GM19035 (cell line): Measurements from ENCODE around the gene GATAD2B.
A peak's percentile ranks its signal among the peaks of the same experiment; 100 is the strongest.
"Not testable (repeated sequence)": the region's sequence is repeated elsewhere in the genome, so short reads cannot be mapped to it uniquely, and the experiment has no call there.

ENCODE experiments used
- ATAC-seq: cut with Tn5 transposase; IDR thresholded peaks from one replicate; pipeline ENCODE4 v1.9.1; 2021; ENCODE audit not compliant: unreplicated experiment

Gene GATAD2B

DNA sequence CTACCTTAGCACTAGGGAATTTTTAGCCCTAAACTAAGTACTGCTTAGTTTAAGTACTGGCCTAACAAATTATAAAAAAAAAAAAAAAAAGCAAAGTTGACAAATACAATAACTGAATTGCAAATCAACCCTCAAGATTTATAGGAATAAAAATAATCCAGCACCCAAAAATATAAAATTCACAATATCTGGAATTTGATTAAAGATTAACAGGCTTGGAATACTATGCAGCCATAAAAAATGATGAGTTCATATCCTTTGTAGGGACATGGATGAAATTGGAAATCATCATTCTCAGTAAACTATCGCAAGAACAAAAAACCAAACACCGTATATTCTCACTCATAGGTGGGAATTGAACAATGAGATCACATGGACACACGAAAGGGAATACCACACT lies 78.4 kb downstream of the GATAD2B start:
- ATAC-seq = not testable (repeated sequence)

DNA sequence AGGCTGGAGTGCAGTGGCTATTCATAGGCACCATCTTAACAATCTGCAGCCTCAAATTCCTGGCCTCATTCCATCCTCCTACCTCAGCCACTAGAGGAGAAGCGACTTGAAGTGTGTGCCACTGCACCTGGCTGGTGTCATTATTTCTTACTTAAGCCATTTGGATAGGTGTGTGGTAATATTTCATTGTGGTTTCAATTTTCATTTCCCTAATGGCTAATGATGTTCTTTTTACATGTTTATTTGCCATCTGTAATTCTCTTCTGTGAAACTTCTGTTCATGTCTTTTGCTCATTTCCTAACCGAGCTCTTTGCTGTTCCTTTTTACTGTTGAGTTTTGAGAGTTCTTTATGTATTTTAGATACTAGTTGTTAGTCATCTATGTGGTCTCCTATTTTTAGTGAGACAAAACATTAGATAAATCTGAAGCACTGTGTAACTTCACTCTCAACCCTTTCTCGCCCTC lies 80.7 kb downstream of the GATAD2B start:
- ATAC-seq = peak; percentile 76

DNA sequence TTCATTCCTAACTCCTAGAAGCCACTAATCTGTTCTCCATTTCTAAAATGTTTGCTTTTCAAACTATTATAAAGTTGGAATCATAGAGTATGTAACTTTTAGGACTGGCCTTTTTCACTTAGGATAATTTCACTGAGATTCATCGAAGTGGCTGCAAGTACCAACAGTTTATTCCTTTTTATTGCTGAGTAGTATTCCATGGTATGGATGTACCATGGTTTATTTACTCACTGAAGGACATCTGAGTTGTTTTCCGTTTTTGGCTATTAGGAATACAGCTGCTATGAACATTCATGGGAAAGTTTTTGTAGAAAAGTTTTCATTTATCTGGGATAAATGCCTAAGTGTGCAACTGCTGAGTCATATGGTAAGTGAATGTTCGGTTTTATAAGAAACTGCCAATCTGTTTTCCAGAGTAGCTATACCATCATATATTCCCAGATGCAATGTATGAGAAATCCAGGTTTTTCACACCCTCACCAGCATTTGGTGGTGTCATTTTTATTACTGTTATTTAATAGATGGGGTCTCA lies 81.2 kb downstream of the GATAD2B start:
- ATAC-seq = no peak

DNA sequence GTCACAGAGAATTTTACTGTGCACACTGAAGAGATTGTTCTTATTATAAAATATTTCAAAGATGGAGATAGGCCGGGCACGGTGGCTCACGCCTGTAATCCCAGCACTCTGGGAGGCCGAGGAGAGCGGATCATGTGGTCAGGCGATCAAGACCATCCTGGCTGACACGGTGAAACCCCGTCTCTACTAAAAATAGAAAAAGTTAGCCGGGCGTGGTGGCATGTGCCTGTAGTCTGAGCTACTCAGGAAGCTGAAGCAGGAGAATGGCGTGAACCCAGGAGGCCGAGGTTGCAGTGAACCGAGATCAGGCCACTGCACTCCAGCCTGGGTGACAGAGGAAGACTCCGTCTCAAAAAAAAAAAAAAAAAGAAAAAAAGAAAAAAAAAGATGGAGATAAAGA lies 82.0 kb downstream of the GATAD2B start:
- not testable (repeated sequence) for ATAC-seq

DNA sequence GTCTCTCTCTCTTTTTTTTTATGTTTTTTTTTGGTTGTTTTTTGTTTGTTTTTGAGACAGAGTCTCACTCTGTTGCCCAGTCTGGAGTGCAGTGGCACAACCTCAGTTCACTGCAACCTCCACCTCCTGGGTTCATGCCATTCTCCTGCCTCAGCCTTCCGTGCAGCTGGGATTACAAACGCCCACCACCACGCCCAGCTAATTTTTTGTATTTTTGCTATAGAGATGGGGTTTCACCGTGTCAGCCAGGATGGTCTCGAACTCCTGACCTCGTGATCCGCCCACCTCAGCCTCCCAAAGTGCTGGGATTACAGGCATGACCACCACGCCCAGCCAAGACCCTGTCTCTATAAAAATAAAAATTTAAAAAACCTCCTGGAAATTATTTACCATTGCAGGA lies 88.8 kb downstream of the GATAD2B start:
- not testable (repeated sequence) for ATAC-seq

DNA sequence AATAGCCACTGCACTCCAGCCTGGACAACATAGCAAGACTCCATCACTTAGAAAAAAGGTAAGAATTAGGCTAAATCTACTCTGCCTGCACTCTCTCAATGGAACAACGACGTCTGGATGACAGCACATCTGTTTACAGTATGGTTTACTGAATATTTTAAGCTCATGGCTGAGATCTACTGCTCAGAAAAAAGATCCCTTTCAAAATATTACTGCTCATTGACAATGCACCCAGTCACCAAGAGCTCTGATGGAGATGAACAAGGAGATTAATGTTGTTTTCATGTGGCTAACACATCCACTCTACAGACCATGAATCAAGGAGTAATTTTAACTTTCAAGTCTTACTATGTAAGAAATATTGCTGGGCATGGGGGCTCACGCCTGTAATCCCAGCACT lies 89.6 kb downstream of the GATAD2B start:
- ATAC-seq = no peak

DNA sequence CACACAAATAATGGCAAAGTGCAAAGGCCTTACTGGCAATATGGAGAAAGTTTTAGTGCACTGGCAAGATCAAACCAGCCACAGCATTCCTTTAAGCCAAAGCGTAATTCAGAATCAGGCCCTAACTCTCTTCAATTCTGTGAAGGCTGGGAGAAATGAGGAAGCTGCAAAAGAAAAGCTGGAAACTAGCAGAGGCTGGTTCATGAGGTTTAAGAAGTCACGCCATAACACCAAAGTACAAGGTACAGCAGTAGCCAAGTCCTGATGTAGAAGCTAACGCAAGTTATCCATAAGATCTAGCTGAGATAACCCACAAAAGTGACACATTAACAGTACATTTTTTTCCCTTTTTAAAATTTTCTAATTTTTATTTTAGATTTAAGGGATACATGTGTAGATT lies 90.5 kb downstream of the GATAD2B start:
- ATAC-seq = no peak

DNA sequence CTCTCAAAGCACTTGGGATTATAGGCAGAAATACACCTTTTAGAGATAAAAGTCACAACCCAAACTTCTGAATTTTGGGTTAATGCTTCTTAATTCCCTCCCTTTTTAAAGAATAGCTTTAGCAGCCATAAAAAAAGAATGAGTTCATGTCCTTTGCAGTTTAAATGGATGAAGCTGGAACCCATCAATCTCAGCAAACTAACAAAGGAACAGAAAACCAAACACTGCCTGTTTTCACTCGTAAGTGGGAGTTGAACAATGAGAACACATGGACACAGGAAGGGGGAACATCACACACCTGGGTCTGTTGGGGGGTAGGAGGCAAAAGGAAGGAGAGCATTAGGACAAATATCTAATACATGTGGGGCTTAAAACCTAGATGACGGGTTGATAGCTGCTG lies 91.7 kb downstream of the GATAD2B start:
- ATAC-seq = no peak

DNA sequence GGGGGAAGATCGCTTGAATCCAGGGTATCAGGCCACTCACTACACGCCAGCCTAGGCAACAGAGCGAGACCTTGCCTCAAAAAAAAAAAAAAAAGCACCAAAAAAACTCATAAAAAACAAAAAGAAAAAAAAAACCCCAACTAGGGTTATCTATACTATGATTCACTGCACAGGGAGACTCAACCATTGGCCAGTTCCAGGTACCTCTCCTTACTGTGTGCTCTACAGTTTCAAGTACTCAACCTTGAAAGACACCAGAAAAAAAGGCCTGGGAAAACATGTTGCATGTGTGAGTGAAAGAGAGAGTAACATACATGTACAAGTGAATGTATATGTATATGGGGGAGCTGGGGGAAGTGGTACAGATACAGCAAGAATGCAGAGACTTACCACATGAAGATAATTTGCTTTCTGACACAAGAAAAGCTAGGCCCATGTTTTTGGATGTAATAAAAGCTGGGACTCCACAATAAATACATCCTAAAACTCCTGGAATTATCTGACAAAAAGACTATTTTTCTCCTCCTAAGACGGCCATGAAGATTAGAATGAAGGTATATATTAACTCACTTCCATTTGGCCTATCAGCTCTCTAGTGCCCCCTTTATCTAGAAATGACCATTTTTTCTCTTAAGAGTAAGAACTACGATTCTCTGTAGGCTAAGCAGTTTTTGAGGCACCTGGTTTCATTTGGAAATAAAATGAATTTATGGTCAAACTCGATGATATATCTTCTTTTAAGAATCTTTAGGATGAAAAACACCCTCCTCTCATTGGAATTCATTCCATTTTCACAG lies 95.4 kb downstream of the GATAD2B start:
- no peak for ATAC-seq

DNA sequence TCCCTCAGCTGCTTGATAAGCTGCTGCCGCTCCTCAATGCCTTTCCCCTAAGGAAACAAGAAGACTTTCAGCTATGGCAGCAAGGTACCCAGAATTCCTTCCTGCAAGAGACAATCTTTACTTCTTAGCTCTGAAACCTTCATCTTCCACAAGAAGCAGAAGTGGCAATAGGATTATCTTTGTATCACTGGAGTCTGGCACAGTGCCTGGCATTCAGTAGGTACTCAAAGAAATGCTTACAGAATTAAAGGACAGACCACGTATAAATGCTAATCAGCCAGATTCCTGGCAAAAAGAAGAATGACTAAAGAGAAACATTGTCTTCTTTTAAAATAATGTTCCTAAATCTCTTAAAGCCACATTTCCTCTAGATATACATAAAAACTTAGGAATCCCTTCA lies 103.9 kb downstream of the GATAD2B start:
- ATAC-seq = no peak

DNA sequence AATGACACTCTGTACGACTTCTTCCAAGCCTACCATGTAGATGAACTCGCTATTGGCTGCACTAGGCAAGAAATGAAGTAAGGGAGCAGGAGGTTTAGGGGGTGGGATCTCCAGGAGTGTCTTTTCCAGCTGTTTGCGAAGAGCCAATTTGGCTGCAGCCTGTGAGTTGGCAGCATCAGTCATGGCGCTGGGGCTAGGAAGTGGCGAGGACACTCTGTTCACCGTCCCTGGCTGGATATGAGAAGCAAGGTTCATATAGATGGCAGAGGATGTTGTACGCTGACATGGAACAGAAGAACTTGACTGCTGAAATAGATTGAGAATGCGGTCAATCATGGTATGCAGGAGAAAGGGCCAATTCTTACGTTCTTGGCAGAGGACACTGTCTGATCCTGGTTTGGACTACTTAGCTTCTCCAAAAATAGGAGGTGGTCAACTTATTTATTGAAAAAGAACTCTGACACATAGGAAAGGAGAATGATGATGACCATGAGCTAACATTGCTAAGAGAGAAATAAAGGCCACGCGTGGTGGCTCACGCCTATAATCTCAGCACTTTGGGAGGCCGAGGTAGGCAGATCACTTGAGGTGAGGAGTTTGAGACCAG lies 106.4 kb downstream of the GATAD2B start:
- ATAC-seq = no peak

DNA sequence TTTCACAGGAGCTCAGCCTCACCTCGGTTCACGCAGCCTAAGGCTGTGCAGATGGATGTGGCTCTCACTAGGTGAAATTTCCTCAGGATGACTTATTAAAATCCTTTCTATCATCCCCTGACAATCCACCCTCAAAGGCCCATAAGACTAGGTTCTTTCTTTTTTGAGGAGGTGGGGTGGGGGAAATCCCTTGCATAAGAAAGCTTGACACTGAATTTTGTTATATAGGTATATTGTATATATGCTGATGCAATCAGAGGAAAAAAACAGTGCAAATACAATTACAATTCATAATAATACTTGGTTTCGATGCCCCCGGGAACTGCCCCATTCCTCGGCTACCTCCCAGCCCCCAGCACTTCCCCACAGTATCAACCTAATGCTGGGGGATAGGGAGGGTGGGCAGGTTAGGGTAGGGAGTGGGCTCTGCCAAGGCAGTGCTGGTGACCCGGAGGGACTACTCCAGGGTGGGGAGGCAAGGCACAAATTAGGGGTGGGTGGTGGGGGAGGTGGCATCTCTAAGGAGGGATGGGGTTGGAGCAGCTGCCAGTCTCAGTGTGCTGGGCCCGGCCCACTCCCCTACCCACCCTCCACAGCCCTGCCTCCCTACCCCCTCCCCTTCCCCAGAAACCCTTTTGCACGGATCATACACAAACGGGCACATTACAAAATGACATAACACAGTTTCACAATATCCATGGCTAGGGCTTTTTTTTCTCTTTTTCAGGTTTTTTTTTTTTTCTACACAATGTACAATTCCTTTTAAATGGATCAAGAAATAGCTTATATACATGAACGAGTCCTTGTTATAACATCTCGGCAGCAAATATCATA lies 116.7 kb downstream of the GATAD2B start:
- ATAC-seq = peak; percentile 10

DNA sequence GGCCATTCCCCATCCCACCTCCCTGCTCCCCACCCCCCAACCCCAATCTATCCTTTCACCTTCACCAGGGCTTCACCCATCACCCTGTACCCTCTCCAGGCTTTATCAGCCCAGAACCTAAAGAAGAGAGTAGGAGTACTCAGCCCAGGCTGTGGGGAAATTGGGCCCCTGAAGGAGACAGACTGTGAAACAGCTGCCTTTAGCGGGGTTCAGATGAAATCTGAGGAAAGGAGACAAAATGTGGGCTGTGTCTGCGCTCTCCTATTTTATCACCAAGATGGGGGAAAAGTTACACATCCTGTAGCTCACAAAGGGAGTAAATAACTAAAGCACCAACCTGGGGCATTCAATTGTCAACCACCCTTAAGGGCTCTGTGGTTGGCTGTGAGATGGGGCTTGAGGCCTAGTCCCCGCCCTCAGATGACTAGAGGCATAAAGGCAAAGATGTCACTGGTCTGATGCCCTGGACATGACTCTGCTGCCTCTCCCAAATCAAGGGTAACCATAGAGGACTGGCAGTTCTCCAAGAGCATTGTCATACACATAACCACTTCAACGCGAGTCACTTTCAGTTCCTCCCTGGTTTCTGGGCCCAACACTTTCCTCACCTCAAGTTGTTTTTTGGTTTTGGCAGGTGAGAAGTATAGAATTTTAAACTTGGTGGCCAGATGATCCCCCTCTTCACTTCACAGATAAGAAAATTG lies 117.6 kb downstream of the GATAD2B start:
- ATAC-seq = peak; percentile 90

DNA sequence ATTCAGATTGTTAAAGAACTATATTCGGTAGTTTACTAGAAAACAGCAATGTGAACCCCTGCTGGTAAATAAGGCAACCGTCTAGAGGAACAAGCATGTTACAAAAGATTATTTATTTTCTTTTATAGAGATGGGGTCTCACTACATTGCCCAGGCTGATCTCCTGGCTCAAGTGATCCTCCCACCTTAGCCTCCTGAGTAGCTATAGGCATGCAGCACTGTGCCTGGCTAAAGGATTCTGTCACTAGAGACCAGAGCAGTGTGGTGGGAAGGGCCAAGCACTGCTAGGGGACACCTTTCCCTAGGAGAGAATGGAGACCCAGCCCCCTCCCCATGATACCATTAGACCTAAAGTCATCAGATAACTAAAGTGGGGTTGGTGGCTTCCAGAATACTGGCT lies 118.7 kb downstream of the GATAD2B start:
- ATAC-seq = no peak

DNA sequence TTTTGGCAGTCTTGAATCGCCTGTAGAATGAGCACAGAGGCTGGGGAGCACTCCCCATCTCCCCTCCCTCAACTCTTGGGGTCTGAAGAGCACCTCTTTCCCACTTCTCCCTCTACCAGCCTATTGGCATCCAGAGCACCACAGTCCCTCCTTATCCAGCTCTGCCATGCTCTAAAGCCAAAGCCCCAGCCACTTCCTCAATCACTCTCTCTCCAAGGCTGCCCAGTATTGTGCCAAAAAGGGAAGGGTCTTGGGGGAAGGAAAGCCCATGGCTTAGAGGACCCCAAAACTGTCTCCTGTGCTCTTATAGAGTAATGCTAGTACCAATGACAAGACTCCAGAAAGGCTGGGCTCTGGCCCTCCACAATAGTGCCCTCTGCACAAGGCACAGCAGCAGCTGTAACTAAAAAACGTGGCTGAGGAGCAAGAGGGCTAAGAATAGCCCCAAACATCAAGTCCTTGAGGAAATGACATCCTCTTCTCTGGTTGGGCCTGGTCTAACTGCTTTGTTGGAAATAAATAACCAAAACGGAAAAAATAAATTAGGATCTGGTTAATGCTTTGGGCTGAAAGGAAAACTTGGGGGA lies 119.2 kb downstream of the GATAD2B start:
- ATAC-seq = no peak

DNA sequence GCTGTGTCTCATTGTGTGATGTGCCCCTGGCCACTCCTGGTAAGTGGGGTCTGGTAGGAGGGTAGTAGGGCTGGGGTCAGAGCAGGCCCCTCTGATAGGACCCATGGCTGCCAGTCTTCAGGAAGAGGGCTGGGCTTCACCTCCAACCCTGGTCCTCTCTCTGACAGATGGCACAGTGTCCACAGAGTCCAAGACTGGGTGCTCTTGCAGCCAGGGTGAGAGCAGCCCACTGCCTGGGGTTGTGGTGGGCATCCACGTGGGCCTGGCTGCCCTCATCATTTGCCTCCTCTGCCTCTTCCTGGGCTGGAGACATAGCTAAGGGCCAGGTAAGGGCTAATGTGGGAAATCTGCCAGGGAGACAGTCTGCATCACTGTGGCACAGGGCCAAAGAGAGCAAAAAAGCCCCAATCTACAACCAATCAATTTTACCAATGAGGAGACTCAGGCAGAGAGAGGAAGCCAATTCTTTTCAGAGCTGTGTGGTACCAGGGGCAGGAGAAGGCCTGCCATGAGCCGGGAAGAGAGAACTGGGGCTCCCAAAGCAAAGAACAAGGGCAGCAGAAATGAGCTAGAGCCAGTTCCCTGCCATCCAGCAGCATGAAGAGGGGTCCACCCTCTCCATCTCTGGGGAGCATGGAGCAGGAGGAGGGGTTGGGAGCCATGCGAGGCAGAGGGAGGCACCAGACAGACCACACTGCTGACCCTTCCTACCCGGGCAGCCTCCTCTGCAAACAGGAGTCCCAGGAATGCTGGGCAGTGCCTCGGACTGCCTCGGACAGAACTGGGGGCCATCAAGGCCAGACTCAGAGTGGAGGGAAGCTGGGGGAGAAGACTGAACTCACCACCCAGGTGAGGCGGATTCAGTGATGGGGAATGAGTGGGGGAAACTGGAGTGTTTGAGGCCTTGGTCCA lies 120.7 kb downstream of the GATAD2B start:
- no peak for ATAC-seq

DNA sequence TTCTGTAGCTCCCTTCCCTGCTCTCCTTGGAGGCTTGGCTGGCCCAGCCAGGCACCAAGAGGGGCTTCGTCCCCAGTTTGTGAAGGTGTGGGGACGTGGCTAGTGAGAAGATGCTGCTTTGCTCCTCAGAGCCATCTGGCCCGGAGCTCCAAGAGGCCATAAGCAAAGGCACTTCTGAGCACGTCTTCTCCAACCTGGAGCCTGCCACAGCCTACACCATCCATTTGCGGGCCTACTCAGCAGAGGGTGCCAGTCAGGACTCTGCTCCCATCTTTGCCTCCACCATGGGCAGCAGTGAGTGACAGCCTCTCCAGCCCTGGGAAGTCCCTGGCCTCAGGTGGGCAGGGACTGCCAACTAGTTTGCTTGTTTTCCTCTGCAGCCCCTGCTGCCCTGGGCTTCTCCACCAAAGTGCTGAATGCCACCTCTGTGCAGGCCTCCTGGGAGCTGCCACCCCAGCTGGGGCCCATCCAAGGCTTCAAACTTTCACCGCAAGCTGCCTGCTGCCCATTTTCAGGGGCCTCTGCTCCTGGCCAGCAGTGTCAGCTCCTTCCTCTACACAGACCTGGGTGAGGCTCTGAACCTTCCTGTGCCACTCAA lies 121.6 kb downstream of the GATAD2B start:
- no peak for ATAC-seq

DNA sequence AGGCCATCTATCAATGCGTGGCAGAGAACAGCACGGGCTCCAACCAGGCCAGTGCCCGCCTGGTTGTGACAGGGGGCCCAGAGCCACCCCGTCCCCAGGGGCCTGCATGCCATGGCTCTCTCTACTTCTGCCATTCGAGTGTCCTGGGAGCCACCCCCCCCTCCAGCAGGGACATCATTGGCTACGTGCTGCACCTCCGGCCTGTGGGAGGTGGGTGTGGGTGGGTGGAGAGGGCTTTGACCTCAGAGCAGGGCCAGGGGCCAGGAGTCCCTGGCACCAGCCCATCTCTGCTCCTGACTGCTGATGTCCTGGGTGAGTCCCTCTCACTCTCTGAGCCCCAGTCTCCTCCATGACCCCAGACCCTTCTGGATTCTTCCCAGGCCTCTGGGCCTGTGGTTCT lies 122.3 kb downstream of the GATAD2B start:
- ATAC-seq = no peak
